KMS-11 (cell line): ENCODE data around the gene SCGB1C2.

Source experiments
- H2AFZ ChIP-seq: fragments of 200-600 bp; sonication (generic); 2 replicates; pipeline ENCODE4 v1.6.1; 2016; ENCODE audit warnings: antibody characterized with exemption, mixed run types, low read depth
- H3K27ac ChIP-seq: fragments of 200-600 bp; sonication (generic); 2 replicates; pipeline ENCODE4 v1.6.1; 2016; ENCODE audit warnings: mild to moderate bottlenecking, mixed run types
- H3K27me3 ChIP-seq: fragments of 200-600 bp; sonication (generic); 2 replicates; pipeline ENCODE4 v1.6.1; 2017; ENCODE audit warnings: mild to moderate bottlenecking, low read depth, mixed run types, moderate library complexity; ENCODE audit not compliant: insufficient read depth
- H3K36me3 ChIP-seq: fragments of 200-600 bp; sonication (generic); 2 replicates; pipeline ENCODE4 v1.6.1; 2017; ENCODE audit warnings: mild to moderate bottlenecking, mixed run types; ENCODE audit not compliant: insufficient read depth
- H3K4me1 ChIP-seq: fragments of 200-600 bp; sonication (generic); 2 replicates; pipeline ENCODE4 v1.6.1; 2016; ENCODE audit warnings: mild to moderate bottlenecking, low read depth, mixed run types; ENCODE audit not compliant: poor library complexity, severe bottlenecking
- H3K4me2 ChIP-seq: fragments of 200-600 bp; sonication (generic); 2 replicates; pipeline ENCODE4 v1.7.0; 2016; ENCODE audit warnings: mild to moderate bottlenecking, mixed run types
- H3K4me3 ChIP-seq: fragments of 200-600 bp; sonication (generic); IDR thresholded peaks from 2 replicates; pipeline ENCODE4 v1.6.1; 2017; ENCODE audit warnings: low read depth, low read length, mixed read lengths; ENCODE audit not compliant: insufficient read depth
- H3K79me2 ChIP-seq: fragments of 200-600 bp; sonication (generic); 2 replicates; pipeline ENCODE4 v1.6.1; 2016; ENCODE audit warnings: low read depth, mixed run types; ENCODE audit not compliant: insufficient read depth
- H3K9ac ChIP-seq: fragments of 200-600 bp; sonication (generic); 2 replicates; pipeline ENCODE4 v1.6.1; 2016; ENCODE audit warnings: mild to moderate bottlenecking, mixed run types
- H4K20me1 ChIP-seq: fragments of 200-600 bp; sonication (generic); 2 replicates; pipeline ENCODE4 v1.6.1; 2016; ENCODE audit warnings: mild to moderate bottlenecking, mixed run types; ENCODE audit not compliant: insufficient read depth
- CTCF ChIP-seq: fragments of 200-600 bp; sonication (generic); conservative IDR thresholded peaks from 2 replicates; pipeline ENCODE4 v1.6.1; 2017; ENCODE audit warnings: low read depth, mild to moderate bottlenecking, antibody characterized with exemption, low read length, moderate library complexity, mixed read lengths

The SCGB1C2 gene

GRCh38 chr17:152860-153420, 15.6 kb downstream of the SCGB1C2 start:
- Histone ChIP-seq H3K4me1 (no peaks in the 10 kb centered on the region), H3K79me2 (no peaks in the 10 kb centered on the region), H4K20me1 (no peaks in the 10 kb centered on the region), H3K4me3 (no peak overlapping the region), H3K4me2 (no peak overlapping the region), H3K27ac (no peak overlapping the region), H2AFZ (no peak overlapping the region), H3K36me3 (no peaks in the 10 kb centered on the region), H3K27me3 (peaks cover 10% of the 10 kb centered on the region; the same call in 1 of the 2 replicates), H3K9ac (no peak overlapping the region)
- TF ChIP-seq CTCF, result no peak

- H3K4me1 ChIP-seq, result no peaks in the 10 kb centered on the region
- no peak overlapping the region for H3K4me3 ChIP-seq
These were observed 16.5 kb downstream of the SCGB1C2 start for GRCh38 chr17:153851-154250.

GRCh38 chr17:155576-155975, 18.2 kb downstream of the SCGB1C2 start:
- Histone ChIP-seq H3K79me2 (no peaks in the 10 kb centered on the region), H3K36me3 (no peaks in the 10 kb centered on the region), H3K4me2 (no peak overlapping the region), H3K4me1 (no peaks in the 10 kb centered on the region), H3K27me3 (peaks cover 3% of the 10 kb centered on the region; the same call in 1 of the 2 replicates), H3K4me3 (no peak overlapping the region), H2AFZ (no peak overlapping the region), H3K9ac (no peak overlapping the region), H3K27ac (no peak overlapping the region), H4K20me1 (no peaks in the 10 kb centered on the region)
- no peak for TF ChIP-seq CTCF

More at GRCh38 chr17:153851-154250, 16.5 kb downstream of the SCGB1C2 start:
- Histone ChIP-seq H3K4me2 (no peak overlapping the region), H2AFZ (no peak overlapping the region), H3K79me2 (no peaks in the 10 kb centered on the region), H3K27me3 (peaks cover 10% of the 10 kb centered on the region; the same call in 1 of the 2 replicates), H4K20me1 (no peaks in the 10 kb centered on the region), H3K9ac (no peak overlapping the region), H3K27ac (no peak overlapping the region), H3K36me3 (no peaks in the 10 kb centered on the region)
- TF ChIP-seq CTCF, result no peak

- Histone ChIP-seq H2AFZ (no peak overlapping the region), H3K4me3 (no peak overlapping the region), H3K27ac (no peak overlapping the region), H3K4me1 (no peaks in the 10 kb centered on the region), H3K36me3 (no peaks in the 10 kb centered on the region), H3K27me3 (peaks cover 3% of the 10 kb centered on the region; the same call in 1 of the 2 replicates), H3K79me2 (no peaks in the 10 kb centered on the region), H3K4me2 (no peak overlapping the region), H4K20me1 (no peaks in the 10 kb centered on the region), H3K9ac (no peak overlapping the region)
- no peak for TF ChIP-seq CTCF
These were observed 18.8 kb downstream of the SCGB1C2 start for GRCh38 chr17:156094-156621.
